NCI-H82 treated with DMSO at 0.1 percent for 48 hours (cell line): Measurements from ENCODE around the gene AQP5.
A peak's percentile ranks its signal among the peaks of the same experiment; 100 is the strongest.

ENCODE experiments used
- DNase-seq: peaks from one replicate; lab custom pipeline; 2025; ENCODE audit not compliant: unreplicated experiment; lab: John Stamatoyannopoulos, UW

AQP5 gene

GRCh38 chr12:49932023-49932422 is 29.6 kb upstream of the AQP5 start:
- DNase-seq, result no peak

- DNase-seq, result no peak
Observed at GRCh38 chr12:49932533-49933130, 29.0 kb upstream of the AQP5 start.

GRCh38 chr12:49933796-49934195 is 27.9 kb upstream of the AQP5 start:
- DNase-seq, result no peak

- DNase-seq, result no peak
Observed at GRCh38 chr12:49934505-49934904, 27.2 kb upstream of the AQP5 start.

GRCh38 chr12:49936925-49937324 is 24.7 kb upstream of the AQP5 start:
- no peak for DNase-seq

- no peak for DNase-seq
Observed at GRCh38 chr12:49937639-49938300, 23.9 kb upstream of the AQP5 start.

GRCh38 chr12:49939307-49939706 is 22.4 kb upstream of the AQP5 start:
- DNase-seq, result no peak

- no peak for DNase-seq
Observed at GRCh38 chr12:49939707-49940106, 22.0 kb upstream of the AQP5 start.

- DNase-seq, result no peak
Observed at GRCh38 chr12:49941556-49942511, 19.8 kb upstream of the AQP5 start.

- DNase-seq, result no peak
Observed at GRCh38 chr12:49942512-49942893, 19.2 kb upstream of the AQP5 start.

DNA sequence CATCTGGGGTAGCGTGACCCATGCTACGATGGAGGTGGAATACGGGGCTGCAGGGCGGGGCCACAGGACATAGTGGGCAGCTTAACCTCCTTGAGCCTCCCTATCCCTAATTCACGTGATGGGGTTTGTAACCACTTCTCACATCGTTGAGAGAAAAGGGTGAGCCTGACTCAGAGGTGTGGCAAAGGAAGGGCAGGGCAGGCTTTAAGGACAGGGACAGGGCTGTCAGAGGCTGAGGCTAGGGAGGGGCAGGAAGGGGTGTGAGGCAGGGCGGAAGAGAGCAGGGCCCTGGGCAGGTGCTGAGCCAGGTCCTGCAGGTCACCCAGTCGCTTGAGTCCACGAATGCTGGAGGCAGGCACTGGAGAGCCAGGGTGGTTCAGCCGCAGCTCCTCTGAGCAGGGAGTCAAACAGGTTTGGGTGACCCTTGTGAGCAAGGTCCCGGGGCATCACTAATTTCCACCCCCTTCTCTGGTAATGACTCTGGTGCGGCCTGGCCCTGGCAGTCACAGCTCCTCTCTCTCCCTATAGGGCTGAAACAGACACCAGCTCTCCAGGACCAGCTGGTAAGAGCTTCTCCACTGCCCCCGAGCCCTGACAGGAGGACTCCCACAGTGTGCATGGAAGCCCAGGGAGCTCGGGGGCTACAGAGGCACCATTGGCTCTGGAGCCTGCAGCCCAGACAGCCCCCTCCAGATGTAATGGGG is 18.6 kb upstream of the AQP5 start:
- no peak for DNase-seq

DNA sequence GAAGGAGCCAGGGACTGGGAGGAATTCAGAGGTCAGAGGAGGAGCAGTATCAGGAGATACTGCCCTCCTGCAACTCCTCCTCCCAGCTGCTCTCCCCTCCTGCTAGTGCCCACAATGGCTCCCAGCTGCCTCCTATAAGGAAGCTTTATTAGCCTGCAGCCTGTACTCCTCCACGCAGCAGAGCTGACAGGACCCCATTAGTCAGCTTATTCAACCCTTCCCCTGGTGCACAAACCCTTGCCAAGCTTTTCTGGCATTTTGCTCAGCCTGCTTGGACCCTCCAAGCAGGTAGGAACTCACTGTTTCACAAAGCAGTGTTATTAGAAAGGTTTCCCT is 18.1 kb upstream of the AQP5 start:
- DNase-seq, result no peak

- no peak for DNase-seq
Observed at GRCh38 chr12:49944046-49944445, 17.6 kb upstream of the AQP5 start.

DNA sequence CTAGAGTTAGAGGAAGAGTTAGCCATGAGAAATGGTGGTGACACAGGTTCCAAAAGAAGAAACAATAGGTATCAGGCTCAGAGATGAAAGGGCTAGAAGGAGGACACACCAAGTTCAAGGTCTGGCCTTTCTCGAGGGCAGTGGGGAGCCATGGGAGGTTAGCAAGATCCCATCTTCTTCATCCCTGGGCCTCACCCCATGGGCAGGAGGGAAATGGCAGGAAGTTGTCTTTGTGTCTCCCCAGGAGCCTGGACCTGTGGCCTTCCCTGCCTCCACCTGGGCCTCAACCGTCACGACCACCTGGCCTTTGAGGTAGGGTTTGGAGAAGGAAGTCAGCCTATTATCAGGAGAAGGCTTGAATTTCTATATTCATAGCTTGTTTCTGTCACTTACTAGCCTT is 17.0 kb upstream of the AQP5 start:
- DNase-seq, result no peak

- peak; percentile 76 for DNase-seq
Observed at GRCh38 chr12:49945394-49946080, 16.1 kb upstream of the AQP5 start.

DNA sequence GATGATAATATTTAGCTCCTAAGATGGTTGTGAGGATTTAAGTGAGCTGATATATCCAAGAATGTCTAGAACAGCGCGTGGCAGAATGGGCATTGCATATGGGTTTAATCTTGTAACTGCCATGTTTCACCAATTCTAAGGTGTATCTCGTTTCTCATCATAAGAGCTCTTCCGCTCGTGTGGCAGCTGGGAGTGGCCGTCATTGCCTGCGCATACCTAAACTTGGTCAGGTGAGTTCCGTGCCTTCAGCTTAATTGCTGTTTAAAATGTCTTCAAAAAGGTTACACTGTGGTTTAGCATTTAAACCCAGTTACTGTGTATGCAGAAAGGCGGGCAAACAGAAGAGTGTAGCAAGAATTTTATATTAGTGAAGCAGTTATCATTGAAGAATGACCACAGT is 15.6 kb upstream of the AQP5 start:
- no peak for DNase-seq

GRCh38 chr12:49946497-49946896 is 15.2 kb upstream of the AQP5 start:
- DNase-seq, result no peak

GRCh38 chr12:49947593-49948226 is 14.0 kb upstream of the AQP5 start:
- no peak for DNase-seq

- DNase-seq, result no peak
Observed at GRCh38 chr12:49948866-49949845, 12.5 kb upstream of the AQP5 start.
